H1 (cell line): ENCODE measurements around the gene PAQR7. TPM values are rescaled to one million over a fixed set of nuclear protein-coding genes. Genes with fewer than 3 reads are reported as not detected.

Source experiments
- CBX5 ChIP-seq: fragments of 300-800, 300-1000 bp; sonication (generic); IDR thresholded peaks from 2 replicates; pipeline ENCODE4 v1.7.1; 2016; ENCODE audit warnings: antibody characterized with exemption, low read length, low read depth
- FOSL1 ChIP-seq: IDR thresholded peaks from 2 replicates; pipeline ENCODE4 v1.6.1; 2011; ENCODE audit warnings: mild to moderate bottlenecking, low read depth, low read length, moderate library complexity; ENCODE audit not compliant: insufficient read depth
- KDM5A ChIP-seq: fragments of 200-600 bp; IDR thresholded peaks from 2 replicates; pipeline ENCODE4 v1.7.1; 2012; ENCODE audit warnings: mild to moderate bottlenecking, low read length, inconsistent platforms, mixed read lengths
- PHF8 ChIP-seq: fragments of 200-600 bp; sonication (generic); conservative IDR thresholded peaks from 2 replicates; pipeline ENCODE4 v1.7.1; 2012; ENCODE audit warnings: low read depth, mild to moderate bottlenecking, inconsistent platforms, low read length, moderate library complexity
- RXRA ChIP-seq: IDR thresholded peaks from 2 replicates; pipeline ENCODE4 v1.6.1; 2011; ENCODE audit warnings: low read depth, mild to moderate bottlenecking, low read length, moderate library complexity; ENCODE audit not compliant: insufficient read depth
- polyA plus RNA-seq, 7 experiments: library from polyadenylated mRNA; depleted of rRNA in 3 of 7; stranded (reverse) in 5 of 7; unstranded in 2 of 7; fragments of >200 nt in 5 of 7; fragments of 200-250 nt in 2 of 7; gene quantifications; 1 replicate in 5 of 7; 2 replicates in 1 of 7; 4 replicates in 1 of 7; pipeline versions ENCODE4 v1.2.1 to v1.2.3, GENCODE V29; 2011 to 2013; ENCODE audit warnings: missing spikeins in 2 of 7, mixed read lengths in 2 of 7
- total RNA-seq: library from RNA; stranded (reverse); fragmentation: NEBNext Ultra II Directional; extraction: Animal tissue kit (Norgen Biotek cat#: 25700); gene quantifications from 2 replicates; pipeline ENCODE4 v1.2.1, GENCODE V29; 2021

PAQR7 gene
- total and polyA plus RNA-seq, 2 of the 8 experiments (the other 6 are each of a cell fraction or from before 2014, with no cell fraction given): 7.3 to 7.4 TPM

GRCh38 chr1:25873120-25873519, 2.4 kb downstream of the PAQR7 start (continued):
- TF ChIP-seq PHF8 (no peak), RXRA (no peak), CBX5 (no peak), KDM5A (no peak), FOSL1 (no peak)
- TF ChIP-seq, all 59 proteins: peak for 0
